ENCODE measurements around the gene MOSMO.
"Not testable (repeated sequence)": the region's sequence is repeated elsewhere in the genome, so short reads cannot be mapped to it uniquely, and the experiment has no call there.

Gene MOSMO

DNA sequence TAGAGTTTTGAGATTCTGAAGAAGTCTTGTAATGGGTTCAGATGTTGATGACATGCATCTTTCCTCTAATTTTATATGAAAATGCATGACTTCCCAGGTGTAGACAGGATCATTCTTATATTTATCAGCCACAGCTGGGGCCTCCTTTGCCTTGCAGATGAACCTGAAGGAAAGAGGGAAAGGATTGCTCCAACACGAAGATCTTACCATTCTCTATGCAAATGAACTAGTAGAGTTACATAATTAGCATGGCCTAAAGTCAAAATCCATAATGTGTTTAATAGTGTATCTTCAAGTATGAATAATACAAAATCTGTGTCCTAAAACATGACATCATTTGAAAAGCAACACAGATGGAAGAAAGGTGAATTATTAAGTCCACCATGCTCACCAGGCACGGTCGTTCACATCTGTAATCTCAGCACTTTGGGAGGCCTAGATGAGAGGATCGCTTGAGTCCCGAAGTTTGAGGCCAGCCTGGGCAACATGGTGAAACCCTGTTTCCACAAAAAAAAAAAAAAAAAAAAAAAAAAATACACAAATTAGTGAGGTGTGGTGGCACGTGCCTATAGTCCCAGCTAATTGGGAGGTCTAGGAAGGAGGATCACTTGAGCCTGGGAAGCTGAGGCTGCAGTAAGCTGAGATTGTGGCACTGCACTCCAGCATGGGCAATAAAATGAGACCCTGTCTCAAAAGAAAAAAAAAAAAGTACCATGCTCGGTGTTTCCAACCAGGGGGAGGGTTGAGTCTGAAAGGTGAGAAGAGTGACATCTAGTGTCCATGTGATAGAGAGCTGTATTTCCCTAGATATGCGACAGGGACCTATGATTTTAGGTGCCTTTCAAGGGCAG is 90.7 kb downstream of the MOSMO start:
- peak; percentile 30 for DNase-seq

DNA sequence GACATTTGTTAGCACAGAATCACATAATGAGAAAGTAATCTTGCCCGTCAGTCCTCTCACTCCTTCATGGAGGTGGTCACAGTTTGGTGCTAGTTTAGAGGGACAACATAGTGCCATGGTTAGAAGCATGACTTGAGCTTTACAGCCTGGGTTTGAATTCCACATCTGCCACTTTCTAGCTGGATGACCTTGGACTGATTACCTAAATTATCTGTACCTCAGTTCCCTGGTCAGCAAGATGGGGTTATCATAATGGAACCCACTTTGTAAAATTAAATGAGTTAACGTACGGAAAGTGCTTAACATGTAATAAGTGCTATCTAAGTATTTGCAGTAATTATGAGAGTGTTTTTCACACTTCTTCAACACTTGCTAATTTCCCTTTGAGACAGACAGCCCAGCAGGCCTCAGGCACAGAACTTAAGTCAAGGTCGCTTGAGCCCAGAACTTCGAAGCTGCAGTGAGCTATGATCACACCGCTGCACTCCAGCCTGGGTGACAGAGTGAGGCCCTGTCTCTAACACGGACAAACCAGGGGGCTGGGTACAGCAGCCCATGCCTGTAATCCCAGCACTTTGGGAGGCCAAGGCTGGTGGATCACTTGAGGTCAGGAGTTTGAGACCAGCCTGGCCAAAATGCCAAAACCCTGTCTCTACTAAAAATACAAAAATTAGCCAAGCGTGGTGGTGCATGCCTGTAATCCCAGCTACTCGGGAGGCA is 91.5 kb downstream of the MOSMO start:
- DNase-seq: no peak

DNA sequence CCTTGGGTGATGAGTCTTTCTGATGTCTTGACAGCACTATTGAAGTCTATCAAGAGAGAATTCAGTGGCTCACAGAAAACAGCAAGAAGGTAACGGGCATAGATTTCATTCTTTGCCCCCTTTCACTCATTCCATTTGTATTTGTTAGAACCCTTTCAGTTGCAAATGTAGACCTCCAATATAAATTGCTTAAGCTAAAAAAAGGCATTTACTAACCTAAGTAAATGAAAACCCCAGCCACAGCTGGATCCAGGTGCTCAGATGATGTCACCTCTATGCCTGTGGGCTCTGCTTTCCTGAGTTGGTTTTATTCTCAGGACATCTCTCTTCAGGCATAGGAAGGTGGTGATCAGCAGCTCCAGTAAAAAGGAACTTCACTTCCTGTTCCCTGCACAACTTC is 95.5 kb downstream of the MOSMO start:
- DNase-seq: no peak

DNA sequence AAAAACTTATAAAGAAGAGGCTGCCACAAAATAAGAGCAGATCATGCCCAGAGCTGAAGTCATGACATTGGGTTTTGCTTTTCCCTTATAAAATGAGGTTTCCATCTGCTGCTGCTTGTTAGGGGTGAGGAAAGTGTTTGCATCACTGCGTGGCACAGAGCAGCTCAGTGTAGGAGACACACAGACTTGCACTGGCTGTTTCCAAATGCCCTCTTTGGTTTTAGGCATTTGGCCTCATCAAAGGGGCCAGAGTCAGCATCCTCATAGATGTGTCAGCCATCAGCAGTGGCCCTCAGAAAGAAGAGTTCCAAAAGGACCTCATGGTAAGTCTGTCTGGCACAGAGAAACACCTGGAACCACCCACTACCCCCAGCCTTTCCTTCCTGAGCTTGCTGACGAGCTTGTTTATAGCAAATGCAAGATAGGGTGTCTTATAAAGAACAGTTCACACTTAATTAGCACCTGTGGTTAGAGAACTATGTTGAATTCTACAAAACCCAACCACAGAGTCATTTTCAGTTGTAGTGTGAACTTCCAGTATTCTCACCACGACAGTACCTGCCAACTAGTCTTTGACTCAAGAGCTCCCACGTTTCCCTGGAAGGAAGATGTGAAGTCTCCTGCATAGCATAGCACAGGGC is 101.5 kb downstream of the MOSMO start:
- no peak for DNase-seq

DNA sequence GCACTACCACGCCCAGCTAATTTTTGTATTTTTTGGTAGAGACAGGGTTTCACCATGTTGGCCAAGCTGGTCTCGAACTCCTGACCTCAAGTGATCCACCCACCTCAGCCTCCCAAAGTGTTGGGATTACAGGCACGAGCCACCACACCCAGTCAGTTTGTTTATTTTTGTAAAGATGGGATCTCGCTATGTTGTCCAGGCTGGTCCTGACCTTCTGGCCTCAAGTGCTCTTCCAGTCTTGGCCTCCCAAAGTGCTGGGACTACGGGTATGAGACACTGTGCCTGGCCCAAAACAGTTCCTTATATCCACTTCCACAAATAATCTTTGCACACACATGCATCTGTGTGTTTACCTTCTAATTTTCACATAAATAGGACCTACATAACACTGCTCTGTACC is 103.7 kb downstream of the MOSMO start:
- not testable (repeated sequence) for DNase-seq

DNA sequence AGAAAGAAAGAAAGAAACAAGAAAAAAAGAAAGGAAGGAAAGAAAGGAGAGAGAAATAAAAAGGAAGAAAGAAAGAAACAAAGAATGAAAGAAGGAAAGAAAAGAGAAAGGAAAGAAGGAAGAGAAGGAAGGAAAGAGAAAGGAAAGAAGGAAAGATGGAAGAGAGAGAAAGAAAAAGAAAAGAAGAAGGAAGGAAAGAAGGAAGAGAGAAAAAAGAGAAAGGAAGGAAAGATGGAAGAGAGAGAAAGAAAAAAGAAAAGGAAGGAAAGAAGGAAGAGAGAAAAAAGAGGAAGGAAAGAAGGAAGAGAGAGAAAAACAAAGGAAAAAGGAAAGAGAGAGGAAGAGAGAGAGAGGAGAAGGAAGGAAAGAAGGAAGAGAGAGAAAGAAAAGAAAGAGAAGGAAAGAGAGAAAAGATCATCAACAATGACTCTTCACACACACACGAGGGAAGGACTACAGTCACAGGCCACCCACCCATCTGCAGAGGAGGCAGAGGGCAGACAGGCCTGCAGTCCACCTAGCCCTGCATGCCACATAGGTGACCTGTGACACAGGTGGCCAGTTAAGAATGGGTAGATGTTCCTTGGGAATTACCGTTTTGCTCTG is 108.3 kb downstream of the MOSMO start:
- no peak for DNase-seq

DNA sequence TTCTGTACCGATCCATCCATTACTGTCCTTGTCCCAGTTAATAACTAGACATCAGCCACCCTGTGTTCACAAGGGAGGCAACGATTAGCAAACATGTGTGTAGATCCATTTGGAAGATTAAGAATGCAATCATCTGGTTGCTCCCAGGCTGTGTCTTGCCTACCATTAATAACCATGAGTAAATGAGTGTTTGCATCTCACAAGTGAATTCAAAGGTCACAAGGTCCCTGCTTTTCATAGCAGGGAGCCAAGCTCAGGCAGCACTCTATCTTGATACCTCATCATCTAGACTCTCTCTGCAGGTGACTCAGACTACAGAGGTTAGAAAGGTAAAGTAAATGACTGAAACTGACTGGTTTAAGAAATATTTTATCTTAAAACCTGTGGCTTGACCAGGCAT is 109.7 kb downstream of the MOSMO start:
- DNase-seq: no peak

DNA sequence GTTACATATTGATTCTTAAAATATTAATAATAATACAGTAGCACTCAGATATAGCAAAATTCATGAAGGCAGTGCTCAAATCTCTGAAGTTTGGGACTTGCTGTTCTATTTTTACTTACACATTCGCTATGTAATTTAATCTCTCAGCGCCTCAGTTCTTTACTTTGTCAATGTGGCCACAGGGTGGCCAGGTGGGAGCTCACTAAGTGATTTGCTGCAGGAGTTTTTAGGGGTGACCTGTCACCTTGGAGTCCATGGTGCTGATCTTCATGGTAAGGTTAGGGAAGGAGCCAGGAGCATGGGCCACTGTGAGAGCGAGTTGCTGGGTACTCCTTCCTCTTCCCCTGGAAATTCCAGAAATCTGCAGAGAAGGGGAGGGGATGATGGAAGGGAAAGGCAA is 112.5 kb downstream of the MOSMO start:
- DNase-seq: no peak

DNA sequence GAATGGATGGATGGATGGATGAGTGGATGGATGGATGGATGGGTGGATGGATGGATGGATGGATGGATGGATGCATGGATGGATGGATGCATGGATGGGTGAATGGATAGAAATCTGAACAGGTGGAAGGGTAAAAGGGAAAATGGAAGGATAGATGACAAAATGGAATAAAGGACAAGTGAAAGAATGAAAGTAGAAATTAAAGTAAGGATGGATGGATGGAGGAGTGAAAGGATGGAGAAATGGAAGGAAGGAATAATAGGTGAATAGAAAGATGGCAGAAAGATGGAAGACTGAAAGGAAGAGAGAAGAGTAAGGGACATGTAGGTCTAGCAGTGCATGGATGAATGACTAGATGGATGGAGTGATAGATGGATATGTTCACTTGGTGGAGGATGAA is 114.3 kb downstream of the MOSMO start:
- DNase-seq: no peak

DNA sequence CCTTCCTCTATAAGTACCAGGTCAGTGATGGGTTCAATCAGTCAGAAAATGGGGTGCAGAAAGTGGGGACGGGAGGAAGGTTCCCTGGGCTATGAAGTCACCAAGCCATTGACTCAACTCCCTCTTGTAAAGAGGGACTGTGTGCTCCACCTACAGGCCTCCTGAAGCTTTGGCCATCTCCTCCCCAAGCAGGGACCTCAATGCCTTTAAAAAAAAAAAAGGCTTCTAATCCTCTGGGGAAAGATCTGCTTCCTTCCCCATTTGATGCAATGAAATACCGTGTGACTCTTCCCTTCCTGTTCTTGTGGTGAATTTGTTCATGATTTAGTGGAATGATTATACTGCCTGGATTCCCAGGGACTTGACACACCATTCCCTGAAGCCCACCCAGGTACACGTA is 115.2 kb downstream of the MOSMO start:
- DNase-seq: no peak

DNA sequence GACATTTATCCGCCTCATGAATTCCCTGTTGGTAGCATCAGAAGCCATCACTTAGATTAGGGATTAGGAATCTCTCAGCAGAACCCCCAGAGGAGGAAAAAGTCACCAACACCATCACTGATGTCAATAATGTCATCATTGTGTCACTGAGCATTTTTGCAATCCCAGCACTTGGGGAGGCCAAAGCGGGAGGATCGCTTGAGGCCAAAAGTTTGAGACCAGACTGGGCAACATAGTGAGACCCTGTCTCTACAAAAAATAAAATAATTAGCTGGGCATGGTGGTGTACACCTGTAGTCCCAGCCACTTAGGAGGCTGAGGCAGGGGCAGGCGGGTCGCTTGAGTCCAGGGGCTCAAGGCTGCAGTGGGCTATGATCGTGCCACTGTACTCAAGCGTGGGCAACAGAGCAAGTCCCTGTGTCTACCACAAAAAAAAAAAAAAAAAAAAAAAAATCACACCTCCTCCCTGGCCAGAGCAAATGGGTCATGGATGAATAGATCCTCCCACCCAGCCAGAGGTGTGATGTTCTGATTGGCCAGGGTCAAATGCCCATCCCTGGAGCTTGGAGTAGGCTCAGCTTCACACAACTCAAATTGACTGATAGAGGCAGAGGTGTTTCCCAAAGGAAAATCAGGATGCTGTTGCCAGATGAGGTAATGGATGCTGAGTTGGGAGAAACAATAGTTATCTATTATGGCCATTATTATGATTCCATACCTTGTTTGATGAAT is 116.0 kb downstream of the MOSMO start:
- no peak for DNase-seq

DNA sequence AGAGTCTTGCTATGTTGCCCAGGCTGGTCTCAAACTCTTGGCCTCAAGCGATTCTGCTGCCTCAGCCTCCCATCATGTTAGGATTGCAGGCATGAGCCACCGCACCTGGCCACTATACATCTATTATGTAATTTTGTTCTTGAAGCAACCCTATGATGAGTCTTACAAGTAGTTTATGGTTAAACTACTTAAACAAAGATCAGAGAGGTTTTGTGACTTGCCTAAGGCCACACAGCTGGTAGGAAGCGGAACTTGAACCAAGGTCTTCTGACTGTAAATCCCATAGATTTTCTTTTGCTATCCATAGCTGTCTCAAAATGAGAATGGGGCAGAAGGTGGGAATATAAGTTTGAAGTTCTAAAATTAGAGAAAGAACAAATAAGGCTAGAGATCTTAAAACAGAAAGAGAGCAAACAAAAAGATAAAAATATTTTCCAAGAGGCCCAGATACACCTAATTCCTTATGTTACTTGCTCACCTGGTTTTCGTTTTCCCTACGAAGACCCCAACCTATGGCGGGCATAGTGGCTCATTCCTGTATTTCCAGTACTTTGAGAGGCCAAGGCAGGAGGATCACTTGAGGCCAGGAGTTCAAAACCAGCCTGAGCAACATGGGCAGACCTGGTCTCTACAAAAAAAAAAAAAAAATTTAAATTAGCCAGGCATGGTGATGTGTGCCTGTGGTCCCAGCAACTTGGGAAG is 116.8 kb downstream of the MOSMO start:
- no peak for DNase-seq

DNA sequence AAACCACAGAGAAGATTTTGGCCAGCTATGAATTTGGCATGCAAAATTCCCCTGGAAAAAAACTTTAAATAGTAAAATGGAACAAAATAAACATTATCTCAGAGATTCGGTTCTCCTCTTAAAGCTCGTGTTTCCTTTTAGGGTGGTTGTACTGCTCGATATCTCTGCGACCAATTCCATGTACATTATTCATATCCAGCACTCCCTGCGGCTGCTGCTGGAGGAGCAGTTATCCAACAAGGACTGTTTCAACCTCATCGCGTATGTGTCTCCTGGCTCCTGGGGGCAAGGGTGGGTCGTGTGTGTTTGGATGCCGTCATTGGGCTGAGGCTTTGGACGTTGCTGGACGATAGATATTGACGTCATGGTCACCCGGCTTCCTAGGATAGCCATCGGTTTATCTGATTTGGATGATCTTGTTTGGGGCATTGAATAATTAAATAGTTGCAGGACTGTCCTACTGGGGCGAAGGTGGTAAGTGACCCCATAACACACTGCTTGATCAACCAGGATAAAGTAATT is 118.2 kb downstream of the MOSMO start:
- no peak for DNase-seq

DNA sequence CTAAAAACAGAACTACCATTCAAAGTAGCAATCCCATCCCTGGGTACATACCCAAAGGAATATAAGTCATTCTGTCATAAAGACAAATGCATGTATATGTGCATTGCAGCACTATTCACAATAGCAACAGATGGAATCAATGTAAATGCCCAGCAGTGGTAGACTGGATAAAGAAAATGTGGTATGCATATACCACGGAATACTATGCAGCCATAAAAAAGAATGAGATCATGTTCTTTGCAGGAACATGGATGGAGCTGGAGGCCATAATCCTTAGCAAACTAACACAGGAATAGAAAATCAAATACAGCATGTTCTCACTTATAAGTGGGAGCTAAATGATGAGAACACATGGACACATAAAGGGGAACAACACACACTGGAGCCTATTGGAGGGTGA is 120.6 kb downstream of the MOSMO start:
- not testable (repeated sequence) for DNase-seq

DNA sequence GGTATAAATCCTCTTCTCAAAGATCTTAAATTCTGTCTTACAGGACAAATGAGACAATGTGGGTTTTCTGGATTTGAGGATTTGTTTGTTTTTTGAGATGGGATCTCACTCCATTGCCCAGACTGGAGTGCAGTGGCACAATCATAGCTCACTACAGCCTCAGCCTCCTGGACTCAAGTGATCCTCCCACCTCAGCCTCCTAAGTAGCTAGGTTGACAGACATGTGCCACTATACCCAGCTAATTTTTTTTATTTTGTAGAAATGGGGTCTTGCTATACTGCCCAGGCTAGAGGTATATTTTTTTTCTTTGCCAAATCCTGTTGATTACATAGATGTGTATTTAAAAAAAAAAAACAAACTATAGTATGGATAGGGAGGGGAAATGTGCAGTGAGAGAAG is 122.6 kb downstream of the MOSMO start:
- DNase-seq: no peak

DNA sequence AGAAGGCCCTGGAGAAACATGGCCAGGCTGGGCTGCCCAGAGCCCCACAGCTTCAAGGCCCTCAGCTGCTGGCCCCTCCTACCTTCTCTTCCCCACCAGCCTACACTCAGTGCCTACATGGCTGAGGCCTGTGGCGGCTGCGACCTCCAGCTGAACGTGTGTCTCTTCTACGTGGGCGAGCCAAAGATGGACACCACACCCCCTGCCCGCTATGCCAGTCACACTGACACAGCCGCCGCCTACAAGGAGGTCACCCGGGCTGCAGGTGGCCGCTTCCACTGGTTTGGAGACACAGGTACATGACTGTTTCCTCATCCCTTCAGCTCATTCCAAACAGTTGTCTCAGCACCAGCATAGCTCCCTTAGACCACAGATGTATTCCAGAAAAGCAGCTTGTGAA is 124.9 kb downstream of the MOSMO start:
- no peak for DNase-seq
